A673 (cell line): ENCODE results near the gene PSMG2. TPM values are rescaled to one million over a fixed set of nuclear protein-coding genes. Genes with fewer than 3 reads are reported as not detected.

ENCODE experiments used
- BruUV-seq: library from RNA; stranded (reverse); fragments of 400-500 nt; replicated peaks from 2 replicates; lab custom pipeline; 2021; lab: Mats Ljungman, UMichigan
- CTCF ChIA-PET: fragments of 300-600 bp; sonication (Branson Sonifier 250); formaldehyde crosslinking; loops from one replicate; lab custom pipeline; 2022; ENCODE audit warnings: antibody characterized with exemption; lab: Charles Lee
- POLR2A ChIA-PET: fragments of 300-600 bp; sonication (Branson Sonifier 250); formaldehyde crosslinking; loops from one replicate; lab custom pipeline; 2022; ENCODE audit warnings: antibody characterized with exemption; ENCODE audit not compliant: low non-redundant PET; lab: Charles Lee
- DNase-seq: peaks from one replicate; pipeline ENCODE4 v3.0.0-alpha.2; 2015; ENCODE audit warnings: low spot score
- H3K27ac ChIP-seq: fragments of 200-600 bp; sonication (generic); 2 replicates; pipeline ENCODE4 v1.5.1; 2016; ENCODE audit warnings: mixed run types, low read depth, mild to moderate bottlenecking, mixed read lengths, antibody characterized with exemption, low read length; ENCODE audit not compliant: poor library complexity, severe bottlenecking
- H3K27me3 ChIP-seq: fragments of 200-600 bp; sonication (generic); replicated peaks from 2 replicates; pipeline ENCODE4 v1.6.1; 2017; ENCODE audit warnings: mixed run types, low read depth, mild to moderate bottlenecking, mixed read lengths, antibody characterized with exemption, low read length; ENCODE audit not compliant: insufficient read depth, poor library complexity
- H3K36me3 ChIP-seq: fragments of 200-600 bp; sonication (generic); 2 replicates; pipeline ENCODE4 v1.6.1; 2016; ENCODE audit warnings: mixed run types, mild to moderate bottlenecking, mixed read lengths, antibody characterized with exemption, low read length; ENCODE audit not compliant: insufficient read depth, poor library complexity, severe bottlenecking
- H3K4me1 ChIP-seq: fragments of 200-600 bp; sonication (generic); 2 replicates; pipeline ENCODE4 v1.6.1; 2017; ENCODE audit warnings: mixed run types, mild to moderate bottlenecking, mixed read lengths, antibody characterized with exemption, low read length; ENCODE audit not compliant: insufficient read depth, poor library complexity, severe bottlenecking
- H3K4me3 ChIP-seq: fragments of 200-600 bp; sonication (generic); 2 replicates; pipeline ENCODE4 v1.5.1; 2016; ENCODE audit warnings: low read depth, mixed run types, mild to moderate bottlenecking, mixed read lengths, low read length; ENCODE audit not compliant: poor library complexity, severe bottlenecking
- H3K9me3 ChIP-seq: fragments of 200-600 bp; sonication (generic); 2 replicates; pipeline ENCODE4 v1.6.1; 2016; ENCODE audit warnings: mixed run types, low read depth, mild to moderate bottlenecking, mixed read lengths, antibody characterized with exemption, low read length; ENCODE audit not compliant: poor library complexity, severe bottlenecking
- CTCF ChIP-seq: fragments of 300-800, 200-600 bp; sonication (generic); conservative IDR thresholded peaks from 2 replicates; pipeline ENCODE4 v1.5.1; 2017; ENCODE audit warnings: low read depth, mild to moderate bottlenecking, antibody characterized with exemption, low read length, moderate library complexity, mixed read lengths
- EZH2 ChIP-seq: fragments of 200-600 bp; sonication (generic); IDR thresholded peaks from 2 replicates; pipeline ENCODE4 v1.6.1; 2017; ENCODE audit warnings: borderline replicate concordance, low read depth, mild to moderate bottlenecking, mixed read lengths, antibody characterized with exemption, low read length; ENCODE audit not compliant: poor library complexity, severe bottlenecking
- intact Hi-C: fragments of 100-400 bp; cut with micrococcal nuclease; formaldehyde crosslinking; loops from one replicate; pipeline ENCODE4 v1.10.0; 2022; ENCODE audit not compliant: unreplicated experiment
- total RNA-seq: library from RNA; stranded (reverse); gene quantifications from 2 replicates; pipeline ENCODE4 v1.2.3, GENCODE V29; 2021

Gene PSMG2
- total RNA-seq, 1 experiment from 2014 or later, result 74.0 TPM

DNA sequence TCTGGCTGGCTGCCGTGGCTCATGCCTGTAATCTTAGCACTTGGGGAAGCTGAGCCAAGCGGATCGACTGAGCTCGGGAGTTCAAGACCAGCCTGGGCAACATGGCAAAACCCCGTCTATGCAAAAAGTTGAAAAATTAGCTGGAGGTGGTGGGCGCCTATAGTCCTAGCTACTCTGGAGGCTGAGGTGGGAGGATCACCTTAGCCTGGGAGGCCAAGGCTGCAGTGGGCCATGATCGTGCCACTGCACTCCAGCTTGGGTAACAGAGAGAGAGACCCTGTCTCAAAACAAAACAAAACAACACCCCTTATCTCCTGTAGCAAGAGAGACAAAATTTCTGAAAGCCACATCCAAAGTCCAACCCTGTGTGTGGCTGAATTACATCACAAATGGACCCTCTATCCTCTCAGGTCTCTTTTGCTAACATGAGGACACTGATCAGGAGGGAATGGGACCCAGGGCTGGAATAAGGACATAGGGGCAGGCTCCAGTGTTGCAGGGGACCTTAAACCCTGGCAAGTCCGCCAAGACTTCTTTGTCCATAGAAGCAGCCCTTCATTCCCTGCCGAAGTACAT is 64.8 kb downstream of the PSMG2 start:
- CTCF ChIA-PET, result no interaction called here
- intact Hi-C loops, result no loop called here

GRCh38 chr18:12768625-12769024 is 65.8 kb downstream of the PSMG2 start:
- TF ChIP-seq CTCF (no peak), EZH2 (no peak)
- Histone ChIP-seq H3K36me3 (no peaks in the 10 kb centered on the region), H3K9me3 (no peaks in the 10 kb centered on the region), H3K27me3 (no peaks in the 10 kb centered on the region), H3K4me1 (no peaks in the 10 kb centered on the region), H3K4me3 (no peak overlapping the region), H3K27ac (no peak overlapping the region)
- ChIA-PET POLR2A (no interaction called here), CTCF (no interaction called here)
- DNase-seq, result no peak
- no TSS peak for BruUV-seq
- intact Hi-C loops, result no loop called here

More for the DNA sequence above, 64.8 kb downstream of the PSMG2 start:
- no peak overlapping the region for H3K27ac ChIP-seq
- no peak overlapping the region for H3K4me3 ChIP-seq
- H3K4me1 ChIP-seq, result no peaks in the 10 kb centered on the region
- POLR2A ChIA-PET, result no interaction called here
- TF ChIP-seq CTCF (no peak), EZH2 (no peak)
- H3K27me3 ChIP-seq, result no peaks in the 10 kb centered on the region
- DNase-seq, result no peak
- no peaks in the 10 kb centered on the region for H3K36me3 ChIP-seq
- BruUV-seq, result no TSS peak
- no peaks in the 10 kb centered on the region for H3K9me3 ChIP-seq

GRCh38 chr18:12769136-12769535 is 66.3 kb downstream of the PSMG2 start:
- Histone ChIP-seq H3K27ac (no peak overlapping the region), H3K4me1 (no peaks in the 10 kb centered on the region), H3K9me3 (no peaks in the 10 kb centered on the region), H3K4me3 (no peak overlapping the region), H3K27me3 (no peaks in the 10 kb centered on the region), H3K36me3 (no peaks in the 10 kb centered on the region)
- DNase-seq, result no peak
- TF ChIP-seq CTCF (no peak), EZH2 (no peak)
- BruUV-seq, result no TSS peak
- intact Hi-C loops, result no loop called here
- POLR2A ChIA-PET, result no interaction called here
- CTCF ChIA-PET, result no interaction called here
